GM21737 (cell line): Measurements from ENCODE around the gene ITGA11.

Source experiments
- ATAC-seq: cut with Tn5 transposase; IDR thresholded peaks from one replicate; pipeline ENCODE4 v1.9.1; 2021; ENCODE audit warnings: mild to moderate bottlenecking, moderate library complexity; ENCODE audit not compliant: unreplicated experiment

ITGA11 gene

DNA sequence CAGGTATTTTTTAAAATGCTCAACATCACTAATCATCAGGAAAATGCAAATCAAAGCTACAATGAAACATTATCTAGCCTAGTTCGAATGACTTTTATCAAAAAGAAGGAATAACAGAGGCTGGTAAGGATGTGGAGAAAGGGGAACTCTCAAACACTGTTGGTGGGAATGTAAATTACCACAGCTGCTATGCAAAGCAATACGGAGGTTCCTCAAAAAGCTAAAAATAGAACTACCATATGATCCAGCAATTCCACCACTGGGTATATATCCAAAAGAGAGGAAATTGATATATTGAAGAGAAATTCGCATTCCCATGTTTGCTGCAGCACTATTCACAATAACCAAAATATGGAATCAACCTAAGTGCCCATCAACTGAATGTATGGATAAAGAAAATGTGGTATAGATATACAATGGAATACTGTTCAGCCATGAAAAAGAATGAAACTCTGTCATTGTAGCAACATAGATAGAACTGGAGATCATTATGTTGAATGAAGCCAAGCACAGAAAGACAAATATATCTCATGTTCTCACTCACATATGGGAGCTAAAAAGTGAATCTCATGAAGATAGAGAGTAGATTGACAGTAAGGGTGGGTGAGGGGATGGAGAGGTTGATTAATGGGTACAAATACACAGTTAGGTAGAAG lies 182.8 kb downstream of the ITGA11 start:
- no peak for ATAC-seq
